Keratinocyte (primary cell): ENCODE data around the gene MMP21. TPM values are rescaled to one million over a fixed set of nuclear protein-coding genes. Genes with fewer than 3 reads are reported as not detected.

Experiments
- DNase-seq: peaks from one replicate; pipeline ENCODE4 v3.0.0-alpha.2; 2011; ENCODE audit warnings: low read depth, missing footprints, low spot score
- FAIRE-seq: peaks from 2 replicates; lab custom pipeline; 2011; peaks lifted over from hg19 to GRCh38; lab: Jason Lieb, UNC
- H2AFZ ChIP-seq: 2 replicates; pipeline ENCODE4 v1.6.0; 2012; ENCODE audit warnings: low read length, control low read depth, inconsistent platforms; ENCODE audit not compliant: control insufficient read depth
- H3K27ac ChIP-seq: 2 replicates; pipeline ENCODE4 v1.5.1; 2011; ENCODE audit warnings: low read length; ENCODE audit not compliant: control insufficient read depth, insufficient read depth
- H3K27me3 ChIP-seq: 3 replicates; pipeline ENCODE4 v1.6.0; 2011; ENCODE audit warnings: low read length; ENCODE audit not compliant: control insufficient read depth, insufficient read depth; ENCODE audit errors: extremely low read depth
- H3K36me3 ChIP-seq, 2 experiments: 2 replicates in 1 of 2; 3 replicates in 1 of 2; pipeline ENCODE4 v1.5.1; 2011; ENCODE audit warnings: low read length in 2 of 2, mild to moderate bottlenecking in 1 of 2; ENCODE audit not compliant: control insufficient read depth in 2 of 2, insufficient read depth in 2 of 2; ENCODE audit errors: extremely low read depth in 1 of 2
- H3K4me1 ChIP-seq: 3 replicates; pipeline ENCODE4 v1.5.1; 2011; ENCODE audit warnings: low read length; ENCODE audit not compliant: control insufficient read depth, insufficient read depth; ENCODE audit errors: extremely low read depth
- H3K4me2 ChIP-seq: 3 replicates; pipeline ENCODE4 v1.6.0; 2011; ENCODE audit warnings: low read depth, low read length; ENCODE audit not compliant: control insufficient read depth, insufficient read depth; ENCODE audit errors: extremely low read depth
- H3K4me3 ChIP-seq, 3 experiments: fragments of 200-600 bp in 1 of 3; sonication (generic) in 1 of 3; 2 replicates in 2 of 3; 3 replicates in 1 of 3; pipeline ENCODE4 v1.5.1; 2011 to 2016; ENCODE audit warnings: low read length in 3 of 3, mild to moderate bottlenecking in 3 of 3, control low read depth in 2 of 3, inconsistent platforms in 1 of 3, low read depth in 1 of 3, mixed read lengths in 1 of 3, mixed run types in 1 of 3, moderate library complexity in 1 of 3; ENCODE audit not compliant: control insufficient read depth in 2 of 3, insufficient read depth in 2 of 3; ENCODE audit errors: extremely low read depth in 1 of 3
- H3K79me2 ChIP-seq: 2 replicates; pipeline ENCODE4 v1.6.0; 2012; ENCODE audit warnings: low read length; ENCODE audit not compliant: control insufficient read depth, insufficient read depth
- H3K9ac ChIP-seq: 3 replicates; pipeline ENCODE4 v1.6.0; 2011; ENCODE audit warnings: low read length; ENCODE audit not compliant: control insufficient read depth, insufficient read depth; ENCODE audit errors: extremely low read depth
- H3K9me1 ChIP-seq: 3 replicates; pipeline ENCODE4 v1.6.0; 2011; ENCODE audit warnings: low read length; ENCODE audit not compliant: control insufficient read depth, insufficient read depth; ENCODE audit errors: extremely low read depth
- H3K9me3 ChIP-seq: 2 replicates; pipeline ENCODE4 v1.5.1; 2012; ENCODE audit warnings: low read depth, low read length; ENCODE audit not compliant: control insufficient read depth
- H4K20me1 ChIP-seq: 3 replicates; pipeline ENCODE4 v1.6.0; 2011; ENCODE audit warnings: low read length; ENCODE audit not compliant: control insufficient read depth, insufficient read depth; ENCODE audit errors: extremely low read depth
- EZH2 ChIP-seq: IDR thresholded peaks from one replicate; pipeline ENCODE4 v1.6.1; 2012; ENCODE audit warnings: inconsistent platforms, mild to moderate bottlenecking, low read length, moderate library complexity
- dilution Hi-C: fragments of 300-500 bp; cut with MboI; formaldehyde crosslinking; loops from one replicate; pipeline ENCODE4 v1.7.0; 2020; ENCODE audit warnings: low sequenced_read_pairs; ENCODE audit not compliant: extremely low pct_ligation_motif_present
- polyA plus RNA-seq, 5 experiments: library from polyadenylated mRNA; depleted of rRNA in 3 of 5; stranded (reverse) in 3 of 5; stranded (forward) in 1 of 5; unstranded in 1 of 5; fragments of >200 nt; gene quantifications; 1 replicate in 1 of 5; 2 replicates in 3 of 5; 3 replicates in 1 of 5; pipeline versions ENCODE4 v1.2.1 to v1.2.3, GENCODE V29; 2011 to 2012; ENCODE audit warnings: missing spikeins in 2 of 5, low read depth in 1 of 5, low replicate concordance in 1 of 5
- TF ChIP-seq, protein P1 (sequence below), 3 experiments: IDR thresholded peaks in 1 of 3; conservative IDR thresholded peaks in 1 of 3; optimal IDR thresholded peaks in 1 of 3; 2 replicates in 2 of 3; 3 replicates in 1 of 3; pipeline versions ENCODE3 to v1.5.1; 2011; ENCODE audit warnings: low read length in 3 of 3, mild to moderate bottlenecking in 3 of 3, moderate library complexity in 2 of 3, control low read depth in 1 of 3, inconsistent platforms in 1 of 3; ENCODE audit not compliant: insufficient read depth in 2 of 3; ENCODE audit errors: extremely low read depth in 1 of 3

Gene MMP21
- polyA plus RNA-seq, 1 donor (not counting 4 experiments of a cell fraction or from before 2014, with no cell fraction given) = not detected

DNA sequence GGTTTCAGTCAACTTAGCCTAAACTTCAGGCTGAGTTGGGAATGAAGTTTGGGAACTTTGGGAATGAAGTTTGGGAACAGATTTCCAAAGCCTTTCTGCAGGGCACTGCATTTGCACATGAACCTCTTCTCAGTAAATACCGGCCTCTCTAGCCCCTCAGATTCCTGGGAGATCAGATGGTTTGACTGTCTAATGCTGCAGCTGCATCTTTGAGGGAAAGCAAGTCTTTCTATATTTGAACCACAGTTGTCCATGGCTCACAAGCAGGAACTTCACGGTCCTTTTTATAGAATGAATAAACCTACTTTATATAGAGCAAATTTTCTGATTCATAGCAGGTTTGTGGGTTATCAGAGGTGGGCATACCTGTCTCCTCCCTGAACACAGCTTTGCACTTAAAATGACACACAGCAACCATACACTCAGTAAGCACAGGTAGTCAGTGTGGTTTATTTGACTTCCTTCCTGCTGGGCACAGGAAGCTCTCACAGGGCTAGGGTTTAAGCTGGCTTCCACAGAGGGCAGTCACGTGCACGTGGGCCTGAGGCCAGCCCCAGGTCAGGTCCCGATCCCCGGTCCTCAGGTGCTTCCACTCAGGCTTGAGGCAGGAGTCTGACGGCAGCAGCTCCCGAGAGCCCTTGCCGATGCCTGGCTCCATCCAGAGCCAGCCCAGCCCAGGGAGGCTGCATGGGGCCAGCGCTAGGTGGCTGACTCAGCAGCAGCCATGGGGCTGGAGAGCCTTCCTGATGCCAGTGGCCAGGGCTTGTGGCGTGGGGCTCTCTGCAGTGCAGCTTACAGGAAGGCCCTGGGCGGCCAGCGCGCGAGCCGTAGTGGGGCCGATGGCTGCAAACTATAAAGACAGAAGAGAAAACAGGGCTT lies 12.8 kb upstream of the MMP21 start:
- no peaks in the 10 kb centered on the region for H3K79me2 ChIP-seq
- H3K4me3 ChIP-seq = no peak overlapping the region
- H3K4me1 ChIP-seq = no peaks in the 10 kb centered on the region
- DNase-seq (no peak), FAIRE-seq (no peak)
- H3K9ac ChIP-seq = no peak overlapping the region
- no peak overlapping the region for H3K4me2 ChIP-seq
- H4K20me1 ChIP-seq = no peaks in the 10 kb centered on the region
- H3K9me1 ChIP-seq = no peaks in the 10 kb centered on the region
- H3K27ac ChIP-seq = no peak overlapping the region
- H3K36me3 ChIP-seq = peaks cover 0 to 14% of the 10 kb centered on the region in 2 experiments
- dilution Hi-C loops = no loop called here
- TF ChIP-seq, protein P1, sequence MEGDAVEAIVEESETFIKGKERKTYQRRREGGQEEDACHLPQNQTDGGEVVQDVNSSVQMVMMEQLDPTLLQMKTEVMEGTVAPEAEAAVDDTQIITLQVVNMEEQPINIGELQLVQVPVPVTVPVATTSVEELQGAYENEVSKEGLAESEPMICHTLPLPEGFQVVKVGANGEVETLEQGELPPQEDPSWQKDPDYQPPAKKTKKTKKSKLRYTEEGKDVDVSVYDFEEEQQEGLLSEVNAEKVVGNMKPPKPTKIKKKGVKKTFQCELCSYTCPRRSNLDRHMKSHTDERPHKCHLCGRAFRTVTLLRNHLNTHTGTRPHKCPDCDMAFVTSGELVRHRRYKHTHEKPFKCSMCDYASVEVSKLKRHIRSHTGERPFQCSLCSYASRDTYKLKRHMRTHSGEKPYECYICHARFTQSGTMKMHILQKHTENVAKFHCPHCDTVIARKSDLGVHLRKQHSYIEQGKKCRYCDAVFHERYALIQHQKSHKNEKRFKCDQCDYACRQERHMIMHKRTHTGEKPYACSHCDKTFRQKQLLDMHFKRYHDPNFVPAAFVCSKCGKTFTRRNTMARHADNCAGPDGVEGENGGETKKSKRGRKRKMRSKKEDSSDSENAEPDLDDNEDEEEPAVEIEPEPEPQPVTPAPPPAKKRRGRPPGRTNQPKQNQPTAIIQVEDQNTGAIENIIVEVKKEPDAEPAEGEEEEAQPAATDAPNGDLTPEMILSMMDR (optimal IDR thresholded peaks at IDR 0.05 in 1 of 3, IDR thresholded peaks at IDR 0.05 in 1 of 3, conservative IDR thresholded peaks at IDR 0.05 in 1 of 3; ENCODE audit: extremely low read depth in 1 of 3, insufficient read depth in 2 of 3, low read length in 3 of 3) = no peak
- no peak for TF ChIP-seq EZH2
- H3K27me3 ChIP-seq = no peaks in the 10 kb centered on the region
- no peaks in the 10 kb centered on the region for H3K9me3 ChIP-seq
- no peak overlapping the region for H2AFZ ChIP-seq

DNA sequence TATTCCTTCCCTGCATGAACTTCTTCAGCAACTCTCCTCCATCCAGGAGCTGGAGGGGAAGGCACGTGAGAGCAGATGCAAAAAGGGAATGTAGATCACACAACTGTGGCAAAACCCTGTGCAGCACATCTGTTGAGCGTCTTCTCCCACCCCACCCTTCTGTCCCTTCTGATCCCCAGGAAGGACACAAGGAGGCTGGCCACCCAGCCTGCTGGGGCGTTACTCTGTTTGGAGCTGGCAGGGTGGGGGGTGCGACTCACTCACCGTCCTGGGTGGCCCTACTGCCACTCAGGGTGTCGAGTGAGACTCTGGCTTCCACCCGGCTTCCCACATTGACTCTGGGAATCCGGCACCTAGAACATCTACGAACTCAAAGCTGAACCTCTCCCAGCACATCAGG lies 10.2 kb upstream of the MMP21 start:
- no peak for FAIRE-seq
- H3K4me3 ChIP-seq = no peak overlapping the region
- H3K79me2 ChIP-seq = no peaks in the 10 kb centered on the region
- no peaks in the 10 kb centered on the region for H4K20me1 ChIP-seq
- peaks cover 0 to 4% of the 10 kb centered on the region in 2 experiments for H3K36me3 ChIP-seq
- no peaks in the 10 kb centered on the region for H3K27me3 ChIP-seq
- no peaks in the 10 kb centered on the region for H3K9me1 ChIP-seq
- H3K9me3 ChIP-seq = no peaks in the 10 kb centered on the region
- dilution Hi-C loops = no loop called here
- H3K9ac ChIP-seq = no peak overlapping the region
- TF ChIP-seq, protein P1 (optimal IDR thresholded peaks at IDR 0.05 in 1 of 3, IDR thresholded peaks at IDR 0.05 in 1 of 3, conservative IDR thresholded peaks at IDR 0.05 in 1 of 3; ENCODE audit: extremely low read depth in 1 of 3, insufficient read depth in 2 of 3, low read length in 3 of 3) = no peak
- no peak for TF ChIP-seq EZH2
- no peak for DNase-seq
- H3K4me2 ChIP-seq = no peak overlapping the region
- no peaks in the 10 kb centered on the region for H3K4me1 ChIP-seq
- H3K27ac ChIP-seq = no peak overlapping the region
- no peak overlapping the region for H2AFZ ChIP-seq
